Lower leg skin (tissue), 4 donors: Measurements from ENCODE around the gene KIFAP3. TPM values are rescaled to one million over a fixed set of nuclear protein-coding genes. Genes with fewer than 3 reads are reported as not detected.
"Not testable (repeated sequence)": the region's sequence is repeated elsewhere in the genome, so short reads cannot be mapped to it uniquely, and the experiment has no call there.

Experiments
- DNase-seq, 2 donors: peaks; one replicate each; pipeline ENCODE4 v3.0.0-alpha.2; 2019; ENCODE audit warnings: low spot score in 2 of 2
- H3K4me3 ChIP-seq: fragments of 200-600 bp; sonication (generic); 2 replicates; pipeline ENCODE4 v1.5.1; 2017; ENCODE audit warnings: mild to moderate bottlenecking, low read depth; ENCODE audit not compliant: poor library complexity, severe bottlenecking
- POLR2A ChIP-seq, 2 donors: fragments of 450-650 bp; IDR thresholded peaks; one replicate each; pipeline ENCODE4 v1.6.1; 2016 to 2017; ENCODE audit warnings: antibody characterized with exemption in 2 of 2, mild to moderate bottlenecking in 1 of 2, moderate library complexity in 1 of 2
- WGBS, 2 donors: methylation state at CpG; one replicate each; pipeline ENCODE4 v1.1.5; 2018; 5-methylcytosine and 5-hydroxymethylcytosine counted together
- intact Hi-C: fragments of 100-400 bp; cut with DNase I; formaldehyde crosslinking; loops from one replicate; pipeline ENCODE4 v1.15.0; 2023; ENCODE audit warnings: low total_unique reads
- total RNA-seq, 4 donors: library from RNA; depleted of rRNA; stranded (reverse); fragments of >200 nt; gene quantifications; one replicate each; pipeline ENCODE4 v1.1.0, GENCODE V29; 2016
- TF ChIP-seq, protein P1 (sequence below), 3 donors: fragments of 450-650 bp; IDR thresholded peaks; one replicate each; pipeline ENCODE4 v1.5.1; 2016; ENCODE audit warnings: antibody characterized with exemption in 3 of 3, mild to moderate bottlenecking in 3 of 3, moderate library complexity in 2 of 3

The KIFAP3 gene
- total RNA-seq, 4 donors from 2014 or later: 17.6 to 24.2 (median 21.9) TPM

DNA sequence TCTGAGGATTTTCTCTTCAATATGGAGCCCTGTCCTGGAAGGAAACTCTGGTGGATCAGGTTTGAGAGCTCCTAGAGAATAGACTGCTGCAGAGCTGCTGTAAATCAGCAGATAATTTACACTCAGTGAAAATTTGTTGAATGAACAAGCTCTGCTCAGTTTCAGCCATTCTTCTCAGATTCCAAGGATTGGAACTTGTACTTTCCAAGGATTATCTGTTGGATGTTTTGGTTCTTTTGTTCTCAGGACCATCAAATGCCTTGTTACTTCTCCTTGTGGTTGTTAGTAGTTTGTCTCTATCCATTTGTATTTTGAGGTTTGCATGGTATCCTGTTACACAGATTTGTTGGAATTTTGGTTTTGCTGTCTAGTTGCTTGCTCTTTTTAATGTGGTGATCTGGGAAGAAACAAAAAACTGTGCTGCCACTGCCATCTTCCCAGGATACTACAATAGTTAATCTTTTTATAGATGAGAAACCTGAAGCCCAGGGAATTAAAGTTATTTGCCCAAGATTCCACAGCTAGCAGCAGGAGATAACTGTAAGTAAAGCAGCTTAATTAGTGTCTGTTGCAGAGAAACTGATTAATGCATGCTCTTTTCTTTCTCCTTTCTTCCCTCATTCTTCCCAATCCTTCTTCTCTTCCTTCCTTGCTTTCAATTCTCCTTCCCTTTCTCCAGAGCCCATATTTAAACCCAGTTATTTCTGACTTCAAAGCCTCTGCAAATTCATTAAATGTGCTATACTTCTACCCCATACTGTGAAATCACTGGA is 21.7 kb upstream of the KIFAP3 start:
- no peak for TF ChIP-seq POLR2A (IDR thresholded peaks at IDR 0.05)
- TF ChIP-seq, protein P1, sequence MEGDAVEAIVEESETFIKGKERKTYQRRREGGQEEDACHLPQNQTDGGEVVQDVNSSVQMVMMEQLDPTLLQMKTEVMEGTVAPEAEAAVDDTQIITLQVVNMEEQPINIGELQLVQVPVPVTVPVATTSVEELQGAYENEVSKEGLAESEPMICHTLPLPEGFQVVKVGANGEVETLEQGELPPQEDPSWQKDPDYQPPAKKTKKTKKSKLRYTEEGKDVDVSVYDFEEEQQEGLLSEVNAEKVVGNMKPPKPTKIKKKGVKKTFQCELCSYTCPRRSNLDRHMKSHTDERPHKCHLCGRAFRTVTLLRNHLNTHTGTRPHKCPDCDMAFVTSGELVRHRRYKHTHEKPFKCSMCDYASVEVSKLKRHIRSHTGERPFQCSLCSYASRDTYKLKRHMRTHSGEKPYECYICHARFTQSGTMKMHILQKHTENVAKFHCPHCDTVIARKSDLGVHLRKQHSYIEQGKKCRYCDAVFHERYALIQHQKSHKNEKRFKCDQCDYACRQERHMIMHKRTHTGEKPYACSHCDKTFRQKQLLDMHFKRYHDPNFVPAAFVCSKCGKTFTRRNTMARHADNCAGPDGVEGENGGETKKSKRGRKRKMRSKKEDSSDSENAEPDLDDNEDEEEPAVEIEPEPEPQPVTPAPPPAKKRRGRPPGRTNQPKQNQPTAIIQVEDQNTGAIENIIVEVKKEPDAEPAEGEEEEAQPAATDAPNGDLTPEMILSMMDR (IDR thresholded peaks at IDR 0.05): no peak
- no peak overlapping the region for H3K4me3 ChIP-seq
- intact Hi-C loops: no loop called here
- no peak for DNase-seq

DNA sequence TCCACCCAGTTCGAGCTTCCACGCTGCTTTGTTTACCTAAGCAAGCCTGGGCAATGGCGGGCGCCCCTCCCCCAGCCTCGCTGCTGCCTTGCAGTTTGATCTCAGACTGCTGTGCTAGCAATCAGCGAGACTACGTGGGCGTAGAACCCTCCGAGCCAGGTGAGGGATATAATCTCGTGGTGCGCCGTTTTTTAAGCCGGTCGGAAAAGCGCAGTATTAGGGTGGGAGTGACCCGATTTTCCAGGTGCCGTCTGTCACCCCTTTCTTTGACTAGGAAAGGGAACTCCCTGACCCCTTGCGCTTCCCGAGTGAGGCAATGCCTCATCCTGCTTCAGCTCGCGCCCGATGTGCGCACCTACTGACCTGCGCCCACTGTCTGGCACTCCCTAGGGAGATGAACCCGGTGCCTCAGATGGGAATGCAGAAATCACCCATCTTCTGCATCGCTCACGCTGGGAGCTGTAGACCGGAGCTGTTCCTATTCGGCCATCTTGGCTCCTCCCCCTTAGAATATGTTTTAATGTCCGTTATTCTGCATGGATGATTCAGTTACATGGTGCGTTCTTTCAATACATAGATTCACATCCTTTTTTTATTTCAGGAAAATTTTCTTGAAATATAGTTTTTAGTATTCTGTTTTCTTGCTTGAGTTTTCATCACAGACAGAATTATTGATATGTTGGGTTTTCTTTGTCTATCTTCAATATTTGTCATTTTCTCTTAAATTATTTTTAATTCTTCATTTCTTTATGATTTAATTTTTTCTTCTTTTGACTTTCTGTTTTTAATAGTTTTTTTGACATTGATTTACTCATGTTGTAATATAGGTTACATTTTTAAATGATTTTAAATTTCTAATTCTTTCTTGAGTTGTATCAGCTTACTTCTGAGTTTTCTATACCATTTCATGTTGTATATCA is 20.5 kb upstream of the KIFAP3 start:
- intact Hi-C loops, DNase-seq: not testable (repeated sequence)

DNA sequence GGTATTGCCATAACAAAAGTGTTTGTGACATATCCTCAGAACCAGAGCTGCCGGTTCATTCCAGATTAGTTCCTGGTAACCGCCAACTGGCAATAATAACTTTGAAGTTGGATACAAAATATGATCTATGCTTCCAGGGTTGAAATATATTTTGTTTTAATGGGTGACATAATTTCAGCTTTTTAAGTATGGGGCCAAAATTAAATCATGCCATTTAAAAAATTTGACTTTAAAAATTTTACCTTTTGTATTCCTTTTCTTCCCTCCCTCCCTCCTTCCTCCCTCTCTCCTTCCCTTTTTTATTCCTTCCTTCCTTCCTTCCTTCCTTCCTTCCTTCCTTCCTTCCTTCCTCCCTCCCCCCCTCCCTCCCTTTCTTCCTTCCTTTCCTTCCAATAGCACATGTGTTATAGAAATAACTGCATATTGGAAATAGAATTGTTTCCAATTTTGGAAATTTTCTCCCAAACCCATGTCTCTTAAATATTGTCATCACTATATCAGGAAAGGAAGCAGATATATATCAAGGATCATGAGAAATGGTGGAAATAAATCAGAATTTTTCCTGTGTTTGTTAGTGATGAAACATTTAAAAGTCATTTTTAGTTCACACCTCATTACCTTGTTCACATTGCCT is 12.0 kb upstream of the KIFAP3 start:
- WGBS, 2 donors: 66 to 68% methylated on average over 2 of the region's 2 CpGs
- TF ChIP-seq, protein P1 (IDR thresholded peaks at IDR 0.05): no peak
- TF ChIP-seq POLR2A (IDR thresholded peaks at IDR 0.05): no peak
- no peak overlapping the region for H3K4me3 ChIP-seq
- intact Hi-C loops: no loop called here
- no peak for DNase-seq

More for the DNA sequence above, 20.5 kb upstream of the KIFAP3 start:
- not testable (repeated sequence) for H3K4me3 ChIP-seq
- WGBS, 2 donors: 90 to 93% methylated on average over 24 to 27 of the region's 31 CpGs

DNA sequence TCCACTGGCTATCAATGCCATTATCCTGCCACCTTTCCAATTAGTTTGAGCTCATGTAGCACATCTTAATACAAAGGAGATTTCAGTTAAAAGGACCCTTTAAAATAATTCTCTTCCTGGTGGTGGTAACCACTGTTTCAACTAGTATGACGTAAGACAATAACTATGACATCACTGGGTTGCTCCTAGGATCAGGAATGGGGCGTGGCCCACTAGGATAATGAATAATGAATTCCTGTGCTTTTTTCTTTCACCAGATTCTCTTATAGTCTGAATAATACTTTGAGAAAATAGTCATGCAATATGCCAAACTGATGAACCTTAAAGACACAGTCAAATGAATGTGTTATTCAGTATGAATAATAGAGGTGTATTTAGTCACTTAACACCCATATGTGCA is 10.6 kb upstream of the KIFAP3 start:
- DNase-seq: no peak
- intact Hi-C loops: no loop called here
- WGBS, 2 donors: 65 to 71% methylated on average over 2 of the region's 2 CpGs
- no peak for TF ChIP-seq POLR2A (IDR thresholded peaks at IDR 0.05)
- TF ChIP-seq, protein P1 (IDR thresholded peaks at IDR 0.05): no peak
- H3K4me3 ChIP-seq: no peak overlapping the region

DNA sequence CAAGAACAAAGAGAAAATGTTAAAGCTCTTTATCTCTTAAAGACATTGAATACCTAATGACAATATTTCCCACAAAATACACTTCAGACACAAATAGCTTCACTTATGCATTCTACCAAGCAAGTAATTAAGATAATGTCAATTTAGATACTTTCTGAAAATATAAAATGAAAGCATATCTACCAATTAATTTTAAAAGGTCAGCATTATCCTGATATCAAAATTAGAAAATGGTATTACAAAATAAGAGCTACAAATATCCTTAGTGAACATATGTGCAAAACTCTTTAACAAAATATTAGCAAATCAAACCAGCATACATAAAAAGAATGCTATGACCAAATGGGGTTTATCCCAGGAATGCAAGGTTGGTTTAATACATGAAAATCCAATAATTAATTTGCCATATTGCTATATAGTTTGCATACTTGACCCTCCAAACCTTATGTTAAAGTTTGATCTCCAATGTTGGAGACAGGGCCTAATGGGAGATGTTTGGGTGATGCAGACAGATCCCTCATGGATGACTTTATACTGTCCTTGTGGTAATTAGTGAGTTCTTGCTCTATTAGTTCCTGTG is 4.2 kb upstream of the KIFAP3 start:
- intact Hi-C loops: no loop called here
- no peak for DNase-seq
- TF ChIP-seq, protein P1 (IDR thresholded peaks at IDR 0.05): no peak
- no peak for TF ChIP-seq POLR2A (IDR thresholded peaks at IDR 0.05)
- H3K4me3 ChIP-seq: no peak overlapping the region
